Kasumi-1 (cell line): ENCODE measurements around the gene CACNA1S.

Experiments
- DNase-seq, 2 experiments: peaks; one replicate each; lab custom pipeline; 2025; lab: John Stamatoyannopoulos, UW

Gene CACNA1S

GRCh38 chr1:201032408-201032807 is 79.8 kb downstream of the CACNA1S start:
- DNase-seq, result no peak

DNA sequence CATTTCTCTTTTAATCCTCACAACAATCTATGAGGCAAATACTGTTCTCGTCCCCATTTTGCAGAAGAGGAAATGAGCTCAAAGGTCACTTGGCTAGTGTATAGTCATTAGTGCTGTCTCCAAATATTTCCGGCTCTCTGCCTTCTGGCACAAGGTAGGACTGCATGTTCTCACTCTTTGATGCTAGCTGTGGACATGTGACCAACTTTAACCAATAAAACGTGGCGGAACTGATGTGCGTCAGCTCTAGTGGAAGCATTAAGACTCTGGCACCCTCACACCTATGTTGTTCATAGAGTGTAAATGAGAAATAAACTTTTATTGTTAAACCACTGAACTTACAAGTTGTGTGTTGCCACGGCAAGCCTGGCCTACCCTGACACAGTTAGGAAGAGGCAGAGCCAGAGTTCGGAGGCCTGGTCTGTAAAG is 83.8 kb downstream of the CACNA1S start:
- no peak for DNase-seq

GRCh38 chr1:201026836-201027235 is 85.4 kb downstream of the CACNA1S start:
- DNase-seq, result peak; percentile 93

DNA sequence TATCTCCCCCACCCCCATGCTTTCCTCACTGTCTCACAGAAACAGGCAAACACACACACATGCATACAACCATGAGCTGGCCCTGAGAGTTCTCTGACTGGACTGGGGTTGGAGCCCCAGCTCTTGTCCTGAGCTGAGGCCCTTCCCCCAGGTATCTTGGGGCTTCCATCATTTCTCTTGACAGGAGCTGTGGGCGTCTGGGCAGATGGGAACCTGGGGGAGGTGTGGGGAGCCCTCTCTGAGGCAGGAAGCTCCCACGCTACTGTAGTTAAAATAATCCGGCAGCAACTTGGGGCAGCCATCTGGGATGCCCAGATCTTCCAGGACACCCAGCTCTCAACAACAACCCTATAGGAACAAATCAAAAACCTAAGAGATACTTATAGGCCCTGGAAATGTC is 86.0 kb downstream of the CACNA1S start:
- peak; percentile 36 to 43 for DNase-seq

DNA sequence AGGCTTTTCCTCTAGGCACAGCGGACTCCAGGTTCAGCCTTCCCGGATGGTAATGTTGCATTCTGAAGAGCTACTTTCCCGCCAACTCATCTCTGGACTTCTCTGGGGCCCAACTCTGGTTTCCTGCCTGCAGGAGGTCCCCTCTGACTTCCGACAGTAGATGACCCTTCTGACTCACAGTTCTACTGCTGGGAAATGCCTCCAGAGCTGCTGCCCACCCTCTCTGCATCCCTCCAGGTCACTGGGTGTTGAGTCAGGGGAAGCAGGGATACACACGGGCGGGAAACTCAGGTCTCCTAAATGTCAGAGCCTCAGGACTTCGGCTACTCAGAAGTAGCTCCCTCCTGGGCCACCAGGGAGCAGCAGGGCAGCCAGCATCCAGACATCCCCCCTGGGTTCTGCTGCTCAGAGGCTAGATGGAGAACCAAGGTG is 86.6 kb downstream of the CACNA1S start:
- DNase-seq, result peak; percentile 14 to 59

DNA sequence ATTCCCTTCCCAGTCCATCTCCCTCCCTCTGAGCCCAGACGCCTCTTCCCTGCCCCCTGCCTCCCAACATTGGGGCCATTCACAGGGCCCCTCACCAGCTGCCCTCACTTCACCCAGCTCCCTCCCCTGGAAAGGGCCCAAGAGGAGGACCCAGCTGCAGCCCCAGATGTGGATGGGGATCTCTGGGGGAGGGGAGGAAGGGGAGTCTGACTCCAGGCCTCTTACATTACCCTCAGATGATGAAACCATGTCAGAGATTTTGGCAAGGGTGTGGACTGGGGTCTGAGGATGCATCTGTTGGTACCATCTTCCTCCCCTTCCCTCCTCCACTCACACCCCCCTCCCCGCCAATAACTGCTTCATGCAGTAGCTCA is 87.6 kb downstream of the CACNA1S start:
- peak in 1 of 2 experiments; percentile 12 for DNase-seq

GRCh38 chr1:201023920-201024624 is 88.2 kb downstream of the CACNA1S start:
- DNase-seq, result no peak

DNA sequence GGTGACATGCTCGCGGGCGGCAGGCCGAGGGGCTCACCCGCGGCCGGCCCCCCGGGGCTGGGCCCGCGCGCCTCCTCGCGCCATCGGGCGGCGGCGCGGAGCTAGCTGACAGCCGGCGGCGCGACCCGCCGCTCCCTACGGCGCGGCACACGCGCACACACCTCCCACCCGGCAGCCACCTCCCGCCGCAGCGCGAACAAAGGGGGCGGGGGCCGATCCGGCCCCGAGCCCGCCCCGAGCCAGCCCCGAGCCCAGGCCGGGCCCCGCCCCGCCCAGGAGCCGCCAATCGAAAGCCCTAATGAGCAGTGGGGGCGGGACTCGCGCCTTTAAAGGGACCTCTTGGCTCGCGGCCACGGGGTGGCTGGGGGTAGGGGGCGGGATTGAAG is 88.7 kb downstream of the CACNA1S start, which contains the start of gene KIF21B:
Gene KIF21B, minus strand, starts transcription at position 198 of the 386 bp plus-strand sequence. CDS start 331 bp downstream, outside the sequence.
- peak; percentile 69 to 71 for DNase-seq

GRCh38 chr1:201022820-201023516 is 89.3 kb downstream of the CACNA1S start:
- no peak for DNase-seq

DNA sequence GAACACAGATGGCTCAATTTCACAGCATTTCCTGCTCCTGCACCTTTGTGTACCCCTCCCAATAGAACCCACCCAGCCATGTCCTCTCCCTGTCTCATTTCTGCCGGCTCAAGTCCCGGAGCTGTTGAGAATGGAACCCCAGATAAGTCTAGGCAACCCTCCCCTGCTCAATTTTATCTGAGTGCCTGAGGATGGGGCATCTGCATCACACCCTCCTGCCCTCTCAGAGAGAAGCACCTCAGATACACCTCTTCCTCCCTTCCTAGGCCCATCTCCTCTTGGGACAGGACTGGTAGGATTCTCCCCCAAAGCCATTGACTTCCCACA is 89.8 kb downstream of the CACNA1S start:
- DNase-seq, result no peak

- no peak for DNase-seq
These were observed 90.4 kb downstream of the CACNA1S start for GRCh38 chr1:201021630-201022492.

DNA sequence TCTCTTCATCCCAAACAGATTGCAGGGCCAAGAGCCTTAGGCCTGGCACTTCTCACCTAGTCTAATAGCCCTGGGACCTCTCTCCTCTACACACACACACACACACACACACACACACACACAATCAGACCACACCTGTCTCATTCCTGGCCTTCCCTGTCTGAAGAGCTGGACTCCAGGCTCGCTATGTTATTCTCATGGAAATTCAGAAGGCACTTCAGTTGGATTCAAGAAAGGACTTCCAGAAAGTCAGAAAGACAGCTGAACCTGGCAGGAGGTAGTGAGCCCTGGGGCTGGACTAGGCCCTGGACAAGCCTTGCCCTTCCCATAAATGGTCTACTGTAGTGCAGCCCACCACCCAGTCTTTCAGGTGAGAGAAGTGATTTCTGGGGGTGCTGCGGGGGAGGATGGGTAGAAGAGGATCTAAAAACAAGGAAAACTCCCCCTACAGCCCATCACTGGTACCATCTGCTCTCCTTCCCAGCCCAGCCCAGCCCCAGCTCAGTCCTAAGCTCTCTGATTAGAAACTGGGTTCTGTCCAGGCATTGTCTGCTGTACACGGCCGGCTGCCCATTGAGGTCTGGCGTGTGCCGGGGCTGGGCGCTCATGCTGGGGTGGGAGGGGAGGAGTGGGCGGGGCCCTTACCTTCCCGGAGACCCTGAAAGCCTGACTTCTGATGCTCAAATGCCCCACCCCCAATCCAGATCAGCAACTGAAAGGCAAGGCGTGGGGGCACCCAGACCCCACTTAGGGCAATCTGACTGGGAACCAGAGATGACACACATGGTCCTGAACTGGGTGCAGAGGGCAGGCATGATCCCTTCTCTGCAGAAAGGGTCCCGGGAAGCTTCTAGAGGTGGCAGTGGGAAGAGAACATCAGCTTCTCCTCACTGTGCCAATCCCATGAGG is 91.3 kb downstream of the CACNA1S start:
- DNase-seq, result peak; percentile 20 to 47

DNA sequence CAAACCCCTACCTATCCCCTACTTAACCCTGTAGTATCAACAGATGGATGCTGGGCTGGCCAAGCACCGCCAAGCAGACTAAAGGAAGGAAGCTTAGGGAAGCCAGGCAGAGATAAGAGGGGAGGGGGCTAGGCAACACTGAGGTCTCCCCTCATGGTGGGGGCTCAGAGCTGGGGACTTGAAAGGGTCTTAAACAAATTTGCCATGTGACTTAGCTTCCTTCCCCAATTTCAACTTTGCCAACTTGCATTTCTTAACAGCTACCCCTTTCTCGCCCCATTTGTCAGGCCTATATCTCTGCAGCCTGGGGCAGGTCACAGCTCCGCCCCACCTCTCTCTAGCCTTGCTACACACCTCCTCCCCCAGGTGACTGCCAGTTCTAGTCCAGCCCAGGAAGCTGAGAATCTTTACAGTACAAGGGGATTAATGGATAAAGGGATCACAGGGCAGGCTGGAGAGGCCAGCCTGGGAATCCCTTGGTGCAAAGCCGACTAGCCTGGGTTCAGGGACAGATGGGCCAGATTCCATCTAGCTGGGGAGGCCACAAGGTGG is 92.1 kb downstream of the CACNA1S start:
- DNase-seq, result peak; percentile 60 to 73

DNA sequence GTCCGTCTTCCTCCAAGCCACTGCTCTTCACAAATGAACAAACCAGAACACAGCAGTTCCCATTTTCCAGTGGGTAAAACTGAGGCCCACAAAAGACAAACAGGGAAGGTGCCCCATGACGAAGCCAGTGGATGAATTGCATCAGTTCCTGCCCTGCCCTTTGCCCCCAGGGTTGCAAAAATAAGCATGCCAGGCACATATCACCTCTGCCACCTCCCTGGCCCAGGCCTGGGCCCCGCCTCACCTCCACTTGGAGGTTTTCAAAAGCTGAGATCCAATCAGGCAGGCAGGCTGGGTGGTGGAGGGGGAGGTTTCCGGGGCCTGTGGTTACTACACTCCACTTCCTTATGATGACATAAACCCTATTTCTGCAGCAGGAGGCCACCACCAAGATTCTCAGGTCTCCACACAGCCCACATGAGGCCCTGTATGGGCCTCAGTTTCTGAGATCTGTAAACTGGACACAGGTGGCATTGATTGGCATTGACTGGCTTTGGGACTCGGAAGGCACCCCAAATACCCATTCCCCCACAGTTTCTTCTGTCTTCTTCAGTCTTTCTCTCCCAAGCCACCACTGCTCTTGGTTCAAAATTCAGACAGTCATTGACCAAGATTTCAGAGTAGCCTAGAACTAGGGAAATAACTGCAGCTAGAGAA is 92.8 kb downstream of the CACNA1S start:
- DNase-seq, result peak; percentile 88 to 93

GRCh38 chr1:201017828-201018163 is 94.4 kb downstream of the CACNA1S start:
- DNase-seq, result no peak

DNA sequence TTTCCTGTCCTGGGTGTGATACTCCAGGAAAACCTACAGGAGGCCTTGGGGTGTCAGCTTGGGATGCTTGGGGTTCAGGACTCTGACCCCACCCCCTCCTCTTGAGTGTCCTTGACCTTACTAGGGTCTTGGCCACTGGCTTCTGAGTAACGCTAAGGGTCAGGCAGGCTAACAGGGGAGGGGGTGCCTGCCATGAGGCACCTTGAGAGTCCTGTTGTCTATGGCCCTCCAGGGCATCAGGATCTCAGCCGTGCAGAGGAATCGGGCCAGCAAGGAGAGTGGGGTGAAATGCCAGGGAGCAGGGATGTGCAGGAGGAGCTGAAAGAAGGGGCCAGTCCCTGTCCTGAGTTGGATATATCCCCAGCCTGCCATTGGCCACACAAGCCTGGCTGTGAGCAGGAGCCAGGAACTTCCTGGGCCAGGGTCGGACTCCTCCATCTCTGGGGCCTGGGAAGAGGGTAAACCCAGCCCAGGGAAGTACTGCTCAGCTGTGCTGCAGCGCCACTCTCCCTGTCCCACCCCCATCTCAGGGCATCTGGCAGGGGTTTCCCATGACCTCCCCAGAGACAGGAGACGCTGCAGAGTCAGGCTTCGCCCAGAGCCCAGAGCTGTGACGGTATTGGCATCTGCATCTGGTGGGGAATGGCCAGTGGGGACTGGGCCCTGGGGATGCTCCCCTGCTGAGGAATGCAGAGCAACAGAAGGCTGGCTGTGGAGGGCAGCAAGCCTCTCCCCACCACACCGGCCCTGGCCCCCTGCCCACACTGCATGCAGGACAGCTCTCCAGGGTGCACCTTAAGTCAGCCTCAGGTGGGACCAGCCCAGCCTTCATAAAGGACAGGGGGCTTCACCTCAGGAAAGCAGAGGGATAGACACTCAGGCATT is 95.0 kb downstream of the CACNA1S start:
- no peak for DNase-seq

DNA sequence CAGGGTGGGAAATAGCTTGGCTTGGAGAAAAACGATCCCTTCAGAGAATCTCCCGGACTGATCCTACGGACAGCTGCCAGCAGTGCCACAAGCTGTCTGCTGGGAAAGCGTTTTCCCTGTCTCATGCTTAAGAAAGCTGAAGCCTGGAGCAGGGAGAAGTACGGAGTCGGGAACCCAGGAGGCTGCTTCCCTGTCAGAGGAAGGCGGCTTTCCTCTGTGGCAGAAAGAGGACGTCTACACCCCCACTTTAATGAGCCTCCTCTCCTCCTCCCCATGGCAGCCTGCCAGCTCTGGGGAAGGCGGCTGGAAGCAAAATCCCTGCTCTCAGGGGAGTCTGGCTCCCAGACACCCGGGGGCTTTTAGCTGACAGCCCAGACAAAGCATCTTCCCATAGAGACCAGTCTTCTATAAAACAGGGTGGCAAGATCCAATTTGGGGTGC is 96.0 kb downstream of the CACNA1S start:
- DNase-seq, result peak; percentile 34 to 42

DNA sequence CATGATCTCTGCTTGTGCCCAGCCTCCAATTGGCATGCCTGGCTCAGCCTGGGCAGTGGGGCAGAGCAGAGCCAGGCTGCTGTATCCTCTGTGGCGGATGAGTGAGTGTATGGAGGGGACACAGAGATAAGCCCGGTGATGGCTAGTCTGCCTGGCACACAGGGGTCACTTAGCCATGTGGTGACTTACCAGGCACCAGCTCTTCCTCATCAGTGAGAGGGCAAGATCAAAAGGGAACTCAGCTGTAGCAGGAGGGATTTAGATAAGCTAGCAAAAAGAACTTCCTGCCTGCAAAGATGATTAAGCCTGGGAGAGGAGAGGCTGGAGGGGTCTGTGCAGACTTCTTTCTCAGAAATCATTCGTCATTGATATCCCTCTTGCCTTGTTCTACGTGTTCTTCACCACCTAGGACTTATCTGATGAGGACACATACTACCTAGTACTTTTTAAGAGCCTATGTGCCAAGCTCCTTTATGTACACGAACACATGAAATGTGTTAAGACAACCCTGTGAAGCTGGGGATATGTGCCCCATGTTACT is 96.6 kb downstream of the CACNA1S start:
- DNase-seq, result peak; percentile 37 to 49

GRCh38 chr1:201014816-201015200 is 97.4 kb downstream of the CACNA1S start:
- DNase-seq, result peak in 1 of 2 experiments; percentile 15
